ENCODE measurements around the gene PRPF40B.

PRPF40B gene

DNA sequence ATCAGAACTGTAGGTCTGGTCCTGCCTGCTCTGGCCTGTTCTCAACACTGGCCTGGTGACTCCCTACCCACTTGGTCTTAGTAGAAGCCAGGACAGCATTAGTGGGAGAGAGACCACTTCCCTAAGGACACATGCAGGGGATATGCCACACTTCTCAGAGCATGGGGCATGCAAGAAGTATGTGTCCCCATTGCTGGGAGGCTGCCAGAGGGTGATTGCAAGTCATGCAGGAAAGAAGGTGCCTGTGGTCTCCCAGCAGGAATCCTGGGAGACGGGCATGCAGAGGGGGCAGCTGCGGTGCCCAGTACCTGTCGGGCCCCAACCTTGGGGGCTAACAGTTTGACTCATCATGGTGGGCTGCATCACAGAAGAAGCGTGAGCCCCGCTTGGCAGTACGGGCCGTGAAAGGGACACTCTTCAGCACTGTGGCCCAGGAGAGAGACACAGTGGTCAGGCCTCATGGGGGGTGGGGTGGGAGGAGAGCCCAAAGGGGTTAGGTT, 23.0 kb downstream of the PRPF40B start:
- no peak for DNase-seq (ENCODE audit: extremely low read depth, low read depth)

DNA sequence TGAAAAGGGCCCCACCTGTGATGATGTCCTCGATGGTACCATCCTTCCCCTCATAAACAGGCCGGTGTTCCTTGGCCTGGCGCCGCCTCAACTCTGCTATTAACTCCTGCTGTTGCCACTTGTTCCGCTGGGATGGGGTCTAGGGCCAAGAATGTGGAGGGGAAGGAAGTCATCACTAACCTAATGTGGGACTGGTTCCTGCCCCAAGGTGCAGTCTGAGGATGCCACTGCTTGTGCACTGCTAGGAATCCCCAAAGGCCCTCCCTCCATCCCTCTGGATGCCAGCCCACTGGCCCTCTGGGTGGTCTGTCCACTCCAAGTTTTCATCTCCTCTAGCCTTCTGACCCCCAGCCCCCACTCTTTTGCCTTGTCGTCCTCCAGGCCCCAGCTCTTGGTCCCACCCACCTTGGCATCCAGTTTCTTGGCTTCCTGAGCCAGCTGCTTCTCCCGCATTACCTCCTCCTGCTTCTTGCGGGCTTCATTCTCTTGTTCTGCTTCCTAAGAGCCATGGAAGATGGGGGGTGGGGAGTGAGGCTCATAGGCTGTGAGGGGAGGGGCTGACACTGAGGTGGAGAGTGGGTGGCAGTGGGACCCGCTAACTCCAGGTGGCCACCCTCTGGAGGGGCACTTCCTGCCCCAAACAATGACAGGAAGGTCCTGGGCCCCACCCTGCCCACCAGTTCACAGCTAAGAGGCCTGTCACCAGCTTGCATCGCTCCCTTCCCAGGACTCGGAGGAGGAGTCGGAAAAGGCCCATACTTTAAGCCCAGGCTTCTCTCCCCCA, 23.7 kb downstream of the PRPF40B start:
- TF ChIP-seq, protein P1, sequence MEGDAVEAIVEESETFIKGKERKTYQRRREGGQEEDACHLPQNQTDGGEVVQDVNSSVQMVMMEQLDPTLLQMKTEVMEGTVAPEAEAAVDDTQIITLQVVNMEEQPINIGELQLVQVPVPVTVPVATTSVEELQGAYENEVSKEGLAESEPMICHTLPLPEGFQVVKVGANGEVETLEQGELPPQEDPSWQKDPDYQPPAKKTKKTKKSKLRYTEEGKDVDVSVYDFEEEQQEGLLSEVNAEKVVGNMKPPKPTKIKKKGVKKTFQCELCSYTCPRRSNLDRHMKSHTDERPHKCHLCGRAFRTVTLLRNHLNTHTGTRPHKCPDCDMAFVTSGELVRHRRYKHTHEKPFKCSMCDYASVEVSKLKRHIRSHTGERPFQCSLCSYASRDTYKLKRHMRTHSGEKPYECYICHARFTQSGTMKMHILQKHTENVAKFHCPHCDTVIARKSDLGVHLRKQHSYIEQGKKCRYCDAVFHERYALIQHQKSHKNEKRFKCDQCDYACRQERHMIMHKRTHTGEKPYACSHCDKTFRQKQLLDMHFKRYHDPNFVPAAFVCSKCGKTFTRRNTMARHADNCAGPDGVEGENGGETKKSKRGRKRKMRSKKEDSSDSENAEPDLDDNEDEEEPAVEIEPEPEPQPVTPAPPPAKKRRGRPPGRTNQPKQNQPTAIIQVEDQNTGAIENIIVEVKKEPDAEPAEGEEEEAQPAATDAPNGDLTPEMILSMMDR (IDR thresholded peaks at IDR 0.05; ENCODE audit: low read depth, low read length), result no peak
- DNase-seq (ENCODE audit: extremely low read depth, low read depth), result no peak

More for the DNA sequence above, 23.0 kb downstream of the PRPF40B start:
- TF ChIP-seq, protein P1 (IDR thresholded peaks at IDR 0.05; ENCODE audit: low read depth, low read length), result no peak

- TF ChIP-seq, protein P1 (IDR thresholded peaks at IDR 0.05; ENCODE audit: low read depth, low read length), result no peak
- no peak for DNase-seq (ENCODE audit: extremely low read depth, low read depth)
Measured at GRCh38 chr12:49647827-49648711, 24.7 kb downstream of the PRPF40B start.

- no peak for DNase-seq (ENCODE audit: extremely low read depth, low read depth)
- TF ChIP-seq, protein P1 (IDR thresholded peaks at IDR 0.05; ENCODE audit: low read depth, low read length), result no peak
Measured at GRCh38 chr12:49648712-49649003, 25.3 kb downstream of the PRPF40B start.

DNA sequence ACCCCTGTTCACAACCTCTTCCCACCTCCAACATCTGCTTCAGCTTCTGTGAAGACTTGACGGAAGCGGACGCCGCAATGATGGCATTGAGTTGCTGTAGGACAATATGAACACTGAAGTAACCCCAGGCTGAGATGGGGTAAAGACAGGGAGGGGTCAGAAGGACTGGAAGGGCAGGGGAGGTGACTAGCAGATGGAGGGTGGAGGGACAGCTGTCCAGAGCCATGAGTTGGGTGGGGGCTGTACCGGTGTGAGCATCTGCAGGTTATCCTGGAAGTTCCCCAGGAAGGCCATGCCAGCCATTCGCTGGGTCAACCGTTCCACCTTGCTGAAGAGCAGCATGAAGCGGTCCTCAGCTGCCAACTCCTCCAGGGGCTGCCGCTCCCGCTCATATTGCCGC, 26.1 kb downstream of the PRPF40B start:
- TF ChIP-seq, protein P1 (IDR thresholded peaks at IDR 0.05; ENCODE audit: low read depth, low read length), result no peak
- DNase-seq (ENCODE audit: extremely low read depth, low read depth), result no peak

DNA sequence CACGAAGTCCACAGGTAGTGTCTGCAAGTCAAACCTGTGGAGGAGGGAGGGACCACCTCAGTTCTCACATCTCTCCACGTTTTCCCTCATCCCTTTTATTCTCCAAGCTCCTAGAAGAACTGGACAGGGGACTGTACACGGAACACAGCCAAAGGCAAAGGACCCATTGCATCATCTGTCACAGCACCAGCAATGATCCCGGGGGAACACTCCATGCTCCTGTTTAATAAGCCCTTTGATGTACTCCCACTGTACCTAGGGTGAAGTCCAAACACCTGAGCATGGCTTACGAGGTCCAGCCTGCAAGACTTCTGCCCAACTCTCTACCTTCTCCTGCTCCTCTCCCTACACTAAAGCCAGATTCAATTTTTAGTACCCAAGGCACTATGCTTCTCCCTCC, 26.5 kb downstream of the PRPF40B start:
- TF ChIP-seq, protein P1 (IDR thresholded peaks at IDR 0.05; ENCODE audit: low read depth, low read length), result no peak
- no peak for DNase-seq (ENCODE audit: extremely low read depth, low read depth)

DNA sequence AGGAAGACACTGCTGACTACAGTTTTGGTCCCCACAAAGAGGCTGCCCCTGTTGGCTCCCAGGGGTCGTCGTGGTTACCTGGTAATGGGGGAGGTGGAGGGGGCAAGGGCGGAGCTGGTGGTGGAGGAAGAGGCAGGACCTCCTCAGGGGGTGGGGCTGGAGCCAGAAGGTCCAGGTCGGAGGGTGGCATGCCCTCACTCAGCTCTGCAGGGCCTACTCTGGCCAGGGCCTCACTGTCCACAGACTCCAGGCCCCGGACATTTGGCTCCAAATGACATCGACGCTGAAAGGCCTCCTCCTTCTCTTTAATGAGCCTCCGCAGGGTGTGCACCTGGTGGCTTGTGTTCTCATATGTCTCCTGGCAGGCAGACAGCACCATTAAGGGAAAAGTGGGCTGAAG, 28.5 kb downstream of the PRPF40B start:
- no peak for DNase-seq (ENCODE audit: extremely low read depth, low read depth)
- TF ChIP-seq, protein P1 (IDR thresholded peaks at IDR 0.05; ENCODE audit: low read depth, low read length), result no peak
